HG03045 (cell line): ENCODE measurements around the gene SMIM11.

Experiments used
- ATAC-seq: cut with Tn5 transposase; IDR thresholded peaks from one replicate; pipeline ENCODE4 v1.9.1; 2021; ENCODE audit warnings: mild to moderate bottlenecking, moderate library complexity; ENCODE audit not compliant: unreplicated experiment

SMIM11 gene

DNA sequence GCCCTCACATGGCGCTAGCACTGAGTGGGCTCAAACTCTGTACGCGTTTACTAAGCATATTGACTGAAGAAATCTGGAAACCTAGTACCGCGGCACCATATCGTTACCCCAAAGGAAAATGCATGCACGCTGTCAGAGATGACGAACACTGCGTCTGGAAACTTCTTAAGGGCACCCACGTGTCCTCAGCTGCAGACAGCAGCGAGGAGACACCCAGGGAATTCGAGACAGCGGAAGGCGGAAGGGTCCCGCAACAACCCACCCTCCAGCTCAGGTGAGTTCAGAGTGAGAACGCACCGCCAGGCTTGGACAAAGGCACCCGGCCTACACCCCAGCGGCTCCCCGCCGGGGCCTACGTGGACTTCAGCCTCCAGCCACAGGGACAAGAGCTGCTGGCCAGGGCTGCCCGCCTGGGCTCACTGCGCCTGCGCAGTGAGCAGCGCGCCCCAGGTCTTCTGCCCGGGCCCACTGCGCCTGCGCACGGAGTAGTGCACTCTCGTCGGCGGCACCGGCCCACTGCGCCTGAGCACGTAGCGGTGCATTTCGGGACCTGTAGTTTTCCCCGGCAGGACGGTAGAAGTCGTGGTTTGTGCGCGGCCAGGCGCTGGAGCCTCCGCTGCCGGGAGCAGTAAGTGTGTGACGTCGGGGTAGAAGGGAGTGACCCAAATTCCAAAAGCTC lies at the start of gene SMIM11:
SMIM11 (plus strand) TSS at position 568 of the 679 bp plus-strand sequence. CDS start 3,998 bp downstream, outside the sequence.
- peak; percentile 86 for ATAC-seq

DNA sequence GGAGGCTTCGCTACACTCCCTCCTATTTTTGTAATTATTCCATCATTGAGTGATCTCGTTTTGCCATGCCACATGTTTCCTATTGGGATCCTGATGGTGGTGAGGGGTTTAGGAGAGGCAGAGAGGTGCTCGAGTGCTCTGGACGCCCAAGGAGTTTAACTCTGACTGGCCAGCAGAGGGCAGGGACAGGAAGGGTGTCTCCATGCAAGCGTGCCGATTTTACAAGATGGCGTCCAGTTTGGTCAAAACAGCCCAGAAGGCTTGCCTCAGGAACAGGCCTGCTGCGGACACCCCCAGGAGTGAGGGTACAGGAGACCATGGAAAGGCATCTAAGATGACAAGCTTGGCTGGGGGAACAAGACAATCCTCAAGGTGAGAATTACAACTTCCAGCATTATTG lies 45.3 kb upstream of the SMIM11 start:
- ATAC-seq = no peak

GRCh38 chr21:34331726-34332125 lies 43.6 kb upstream of the SMIM11 start:
- no peak for ATAC-seq

- ATAC-seq = no peak
Observed at GRCh38 chr21:34332347-34332746, 43.0 kb upstream of the SMIM11 start.

- no peak for ATAC-seq
Observed at GRCh38 chr21:34333121-34333739, 42.1 kb upstream of the SMIM11 start.

- ATAC-seq = no peak
Observed at GRCh38 chr21:34335316-34335715, 40.0 kb upstream of the SMIM11 start.

- no peak for ATAC-seq
Observed at GRCh38 chr21:34336245-34336644, 39.1 kb upstream of the SMIM11 start.

DNA sequence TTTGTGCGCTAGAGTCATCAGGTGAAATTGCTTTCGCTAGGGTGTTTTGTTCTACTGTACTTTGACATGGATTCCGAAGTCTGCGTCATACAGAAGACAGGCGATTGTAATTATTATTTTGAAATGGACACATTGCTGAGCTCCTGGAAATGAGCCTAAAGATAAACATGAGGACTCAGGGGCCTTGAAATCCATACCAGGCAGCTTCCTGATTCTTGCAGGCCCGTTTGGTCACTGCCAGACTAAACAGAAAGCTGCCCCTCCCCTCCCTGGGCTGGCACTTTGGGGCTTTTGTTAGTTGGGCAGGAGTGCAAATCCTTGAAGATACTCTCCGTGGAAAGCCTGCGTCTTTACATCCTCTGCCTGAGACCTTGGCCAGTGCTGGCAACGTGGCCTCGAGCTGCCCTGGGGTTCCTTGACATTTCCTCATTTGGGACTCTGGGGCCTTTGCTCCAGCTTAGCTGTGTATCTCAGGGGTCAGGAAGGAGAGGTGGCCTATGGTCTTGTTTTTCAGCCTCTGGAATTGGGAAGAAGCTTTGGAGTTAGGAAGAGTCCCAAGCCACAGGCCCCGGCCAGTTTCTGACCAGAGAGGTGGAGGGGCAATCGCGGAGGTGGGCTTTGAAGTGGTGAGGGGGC lies 38.4 kb upstream of the SMIM11 start:
- no peak for ATAC-seq

- ATAC-seq = no peak
Observed at GRCh38 chr21:34337741-34338140, 37.6 kb upstream of the SMIM11 start.

DNA sequence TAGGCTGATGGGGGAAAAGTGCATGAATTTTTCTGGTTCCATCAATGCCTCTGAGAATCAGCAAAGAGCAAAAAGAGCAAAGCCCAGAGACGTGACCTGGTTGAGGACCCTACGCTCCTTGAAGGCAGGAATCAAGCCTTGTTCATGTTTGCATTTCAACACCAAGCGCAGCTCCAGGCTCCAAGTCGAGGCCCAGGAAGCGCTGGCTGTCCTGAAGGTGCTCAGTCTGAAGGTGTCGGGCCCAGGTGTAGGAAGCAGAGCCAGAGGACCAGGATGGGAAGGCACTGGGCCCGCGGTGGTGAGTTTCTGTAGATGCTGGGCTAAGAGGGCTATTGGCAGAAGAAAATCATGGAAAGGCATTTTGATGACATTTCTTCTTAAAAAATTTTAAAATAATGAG lies 37.1 kb upstream of the SMIM11 start:
- ATAC-seq = no peak

GRCh38 chr21:34340061-34340460 lies 35.2 kb upstream of the SMIM11 start:
- no peak for ATAC-seq

- no peak for ATAC-seq
Observed at GRCh38 chr21:34342476-34342875, 32.8 kb upstream of the SMIM11 start.

GRCh38 chr21:34343347-34343746 lies 32.0 kb upstream of the SMIM11 start:
- no peak for ATAC-seq

- ATAC-seq = no peak
Observed at GRCh38 chr21:34343838-34344381, 31.4 kb upstream of the SMIM11 start.

GRCh38 chr21:34344584-34344983 lies 30.7 kb upstream of the SMIM11 start:
- ATAC-seq = no peak

- ATAC-seq = no peak
Observed at GRCh38 chr21:34345091-34345871, 30.0 kb upstream of the SMIM11 start.

- no peak for ATAC-seq
Observed at GRCh38 chr21:34345892-34346291, 29.4 kb upstream of the SMIM11 start.

DNA sequence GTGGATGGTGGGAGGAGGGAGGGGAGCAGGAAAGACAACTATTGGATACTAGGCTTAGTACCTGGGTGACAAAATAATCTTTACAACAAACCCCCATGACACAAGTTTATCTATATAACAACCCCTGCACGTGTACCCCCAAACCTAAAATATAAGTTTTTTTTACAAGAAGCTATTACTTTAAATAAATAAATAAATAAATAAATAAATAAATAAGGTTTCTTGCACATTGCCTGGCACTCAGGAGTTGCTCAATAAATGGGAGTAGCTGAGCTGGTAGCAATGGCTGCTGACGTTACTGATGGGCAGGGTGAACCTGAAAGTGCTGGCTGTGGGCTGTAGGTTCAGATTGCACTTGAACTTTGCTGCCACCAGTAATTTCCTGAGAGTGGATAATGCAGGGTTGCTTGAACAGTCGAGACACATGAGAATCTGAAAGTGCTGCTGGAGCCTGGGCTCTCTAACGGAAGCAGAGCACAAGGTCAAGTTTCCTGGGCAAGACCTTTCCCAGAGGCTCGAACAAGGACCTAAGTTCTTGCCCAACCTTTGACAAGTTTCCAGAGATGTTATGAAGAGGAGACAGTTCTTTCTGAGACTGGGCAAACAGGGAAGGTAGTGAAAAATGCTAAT lies 26.3 kb upstream of the SMIM11 start:
- no peak for ATAC-seq

DNA sequence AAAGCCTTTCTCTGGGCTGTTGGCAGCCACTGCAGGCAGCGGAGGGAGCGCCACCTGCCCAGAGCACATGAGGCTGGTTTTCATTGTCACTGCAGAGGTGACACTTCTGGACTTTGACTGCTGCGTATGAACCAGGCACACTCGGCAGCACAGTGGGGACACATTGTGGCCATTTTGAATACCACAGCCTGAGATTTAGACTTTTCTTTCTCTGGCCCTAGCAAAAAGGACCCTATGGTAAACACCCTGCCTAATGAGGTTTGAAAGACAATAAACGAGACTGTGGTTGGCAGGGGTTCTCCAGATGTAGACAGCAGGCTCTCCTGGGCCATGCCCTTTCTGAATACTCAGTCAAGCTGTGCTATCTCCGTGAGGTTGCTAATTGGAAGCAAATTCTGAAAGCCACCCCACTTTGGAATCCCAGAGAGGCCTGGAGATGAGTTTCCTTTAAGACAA lies 23.5 kb upstream of the SMIM11 start:
- peak; percentile 67 for ATAC-seq

DNA sequence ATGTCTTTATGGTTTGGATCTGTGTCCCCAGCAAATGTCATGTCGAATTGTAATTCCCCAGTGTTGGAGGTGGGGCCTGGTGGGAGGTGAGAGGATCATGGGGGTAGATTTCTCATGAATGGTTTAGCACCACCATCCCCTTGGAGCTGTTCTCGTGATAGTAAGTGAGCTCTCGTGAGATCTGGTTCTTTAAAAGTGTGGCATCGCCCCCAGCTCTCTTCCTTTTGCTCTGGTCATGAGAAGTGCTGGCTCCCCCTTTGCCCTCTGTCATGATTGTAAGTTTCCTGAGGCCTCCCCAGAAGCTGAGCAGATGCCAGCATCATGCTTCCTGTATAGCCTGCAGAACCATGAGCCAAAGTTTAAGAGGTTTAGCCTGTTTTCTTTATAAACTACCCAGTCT lies 22.8 kb upstream of the SMIM11 start:
- ATAC-seq = no peak

DNA sequence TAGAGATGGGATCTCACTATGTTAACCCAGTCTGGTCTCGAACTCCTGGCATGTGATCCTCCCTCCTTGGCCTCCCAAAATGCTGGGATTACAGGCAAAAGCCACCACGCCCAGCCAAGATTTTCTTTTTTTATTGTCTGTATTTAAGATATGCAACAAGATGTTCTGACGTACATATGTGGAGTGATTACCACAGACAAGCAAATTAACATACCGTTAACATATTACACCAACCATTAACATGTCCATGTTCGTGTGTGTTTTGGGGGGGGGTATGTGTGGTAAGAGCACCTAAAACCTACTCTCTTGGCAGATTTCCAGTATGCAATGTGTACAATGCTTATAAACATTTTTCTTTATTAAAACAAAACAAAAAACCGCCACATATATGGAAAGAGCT lies 22.1 kb upstream of the SMIM11 start:
- no peak for ATAC-seq
